DND-41 (cell line): ENCODE data around the gene WDR41.

Source experiments
- EZH2 ChIP-seq: IDR thresholded peaks from 3 replicates; pipeline ENCODE4 v1.6.1; 2012; ENCODE audit warnings: borderline replicate concordance, low read depth, mild to moderate bottlenecking, moderate library complexity, low read length, inconsistent platforms; ENCODE audit not compliant: severe bottlenecking
- TF ChIP-seq, protein P1 (sequence below): IDR thresholded peaks from 2 replicates; pipeline ENCODE4 v1.5.1; 2012; ENCODE audit warnings: borderline replicate concordance, low read length, moderate library complexity, mild to moderate bottlenecking; ENCODE audit not compliant: poor library complexity, severe bottlenecking; ENCODE audit errors: extremely low read depth

DNA sequence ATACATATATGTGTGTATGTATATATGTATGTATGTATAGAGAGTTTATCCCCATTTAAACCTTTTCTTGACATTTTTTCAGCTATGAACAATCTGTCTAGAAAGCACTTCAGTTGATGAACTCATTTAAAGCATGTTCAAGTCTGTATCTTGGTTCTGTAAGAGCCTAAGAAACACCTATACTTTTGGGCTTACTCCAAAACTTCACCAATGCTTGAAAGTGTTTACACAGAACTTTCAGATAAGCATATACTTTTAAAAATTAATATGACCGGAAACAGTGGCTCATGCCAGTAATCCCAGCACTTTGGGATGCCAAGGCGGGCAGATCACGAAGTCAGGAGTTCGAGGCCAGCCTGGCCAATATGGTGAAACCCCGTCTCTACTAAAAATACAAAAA, 30.8 kb downstream of the WDR41 start:
- TF ChIP-seq, protein P1, sequence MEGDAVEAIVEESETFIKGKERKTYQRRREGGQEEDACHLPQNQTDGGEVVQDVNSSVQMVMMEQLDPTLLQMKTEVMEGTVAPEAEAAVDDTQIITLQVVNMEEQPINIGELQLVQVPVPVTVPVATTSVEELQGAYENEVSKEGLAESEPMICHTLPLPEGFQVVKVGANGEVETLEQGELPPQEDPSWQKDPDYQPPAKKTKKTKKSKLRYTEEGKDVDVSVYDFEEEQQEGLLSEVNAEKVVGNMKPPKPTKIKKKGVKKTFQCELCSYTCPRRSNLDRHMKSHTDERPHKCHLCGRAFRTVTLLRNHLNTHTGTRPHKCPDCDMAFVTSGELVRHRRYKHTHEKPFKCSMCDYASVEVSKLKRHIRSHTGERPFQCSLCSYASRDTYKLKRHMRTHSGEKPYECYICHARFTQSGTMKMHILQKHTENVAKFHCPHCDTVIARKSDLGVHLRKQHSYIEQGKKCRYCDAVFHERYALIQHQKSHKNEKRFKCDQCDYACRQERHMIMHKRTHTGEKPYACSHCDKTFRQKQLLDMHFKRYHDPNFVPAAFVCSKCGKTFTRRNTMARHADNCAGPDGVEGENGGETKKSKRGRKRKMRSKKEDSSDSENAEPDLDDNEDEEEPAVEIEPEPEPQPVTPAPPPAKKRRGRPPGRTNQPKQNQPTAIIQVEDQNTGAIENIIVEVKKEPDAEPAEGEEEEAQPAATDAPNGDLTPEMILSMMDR: no peak
- no peak for TF ChIP-seq EZH2
